Memory B cell (primary cell): ENCODE measurements around the gene GFRA1.

Source experiments
- ATAC-seq: fragments of 150-1000 bp; cut with Tn5 transposase; 2 replicates; pipeline ENCODE4 v1.10.0; 2021; ENCODE audit warnings: low read depth, mild to moderate bottlenecking, moderate library complexity
- DNase-seq, 2 donors: peaks; one replicate each; pipeline ENCODE4 v3.0.0; 2022; ENCODE audit warnings: low spot score in 2 of 2
- H3K27ac Mint-ChIP-seq: one replicate; pipeline ENCODE4 v1.8.0; 2022; ENCODE audit warnings: mild to moderate bottlenecking, moderate library complexity, mixed read lengths
- H3K27me3 Mint-ChIP-seq: one replicate; pipeline ENCODE4 v1.8.0; 2022; ENCODE audit warnings: mixed read lengths
- H3K36me3 Mint-ChIP-seq: one replicate; pipeline ENCODE4 v1.8.0; 2022; ENCODE audit warnings: mild to moderate bottlenecking, mixed read lengths
- H3K4me1 Mint-ChIP-seq: one replicate; pipeline ENCODE4 v1.8.0; 2022; ENCODE audit warnings: mixed read lengths
- H3K4me3 Mint-ChIP-seq: one replicate; pipeline ENCODE4 v1.8.0; 2022; ENCODE audit warnings: mild to moderate bottlenecking, moderate library complexity, mixed read lengths
- H3K9me3 Mint-ChIP-seq: one replicate; pipeline ENCODE4 v1.8.0; 2022; ENCODE audit warnings: mixed read lengths

The GFRA1 gene

GRCh38 chr10:116272440-116273283 is at the start of gene GFRA1:
TSS of gene GFRA1 (minus strand) at chr10:116273206. CDS start at chr10:116272029, 1,177 bp downstream.
- peak within 1 kb of the TSS; percentile 40 for H3K4me3 Mint-ChIP-seq
- H3K27me3 Mint-ChIP-seq: peaks cover 22% of the 10 kb centered on the region
- no peak for DNase-seq
- ATAC-seq: no peak
- H3K4me1 Mint-ChIP-seq: peaks cover 4% of the 10 kb centered on the region
- H3K27ac Mint-ChIP-seq: no peak within 1 kb of the TSS
- peaks cover 3% of the 10 kb centered on the region for H3K9me3 Mint-ChIP-seq
- no peaks in the 10 kb centered on the region for H3K36me3 Mint-ChIP-seq

- H3K9me3 Mint-ChIP-seq: peaks cover 2% of the 10 kb centered on the region
- H3K27ac Mint-ChIP-seq: no peak overlapping the region
- no peak overlapping the region for H3K4me3 Mint-ChIP-seq
- no peaks in the 10 kb centered on the region for H3K36me3 Mint-ChIP-seq
- H3K4me1 Mint-ChIP-seq: peaks cover 4% of the 10 kb centered on the region
- ATAC-seq (peak; percentile 46), DNase-seq (no peak)
- no peaks in the 10 kb centered on the region for H3K27me3 Mint-ChIP-seq
Measured at GRCh38 chr10:116316503-116316902, 43.5 kb upstream of the GFRA1 start.

- Mint-ChIP-seq H3K36me3 (no peaks in the 10 kb centered on the region), H3K4me3 (no peak overlapping the region), H3K9me3 (peaks cover 4% of the 10 kb centered on the region), H3K27me3 (no peaks in the 10 kb centered on the region), H3K4me1 (peaks cover 4% of the 10 kb centered on the region), H3K27ac (no peak overlapping the region)
- ATAC-seq: no peak
- DNase-seq: no peak
Measured at GRCh38 chr10:116312548-116312947, 39.5 kb upstream of the GFRA1 start.

GRCh38 chr10:116311706-116312490 is 38.9 kb upstream of the GFRA1 start:
- H3K27ac Mint-ChIP-seq: no peak overlapping the region
- ATAC-seq: no peak
- H3K4me3 Mint-ChIP-seq: no peak overlapping the region
- peaks cover 4% of the 10 kb centered on the region for H3K4me1 Mint-ChIP-seq
- no peaks in the 10 kb centered on the region for H3K27me3 Mint-ChIP-seq
- no peaks in the 10 kb centered on the region for H3K36me3 Mint-ChIP-seq
- no peak for DNase-seq
- peaks cover 4% of the 10 kb centered on the region for H3K9me3 Mint-ChIP-seq

GRCh38 chr10:116311016-116311415 is 38.0 kb upstream of the GFRA1 start:
- Mint-ChIP-seq H3K36me3 (no peaks in the 10 kb centered on the region), H3K27me3 (no peaks in the 10 kb centered on the region), H3K4me3 (no peak overlapping the region), H3K27ac (no peak overlapping the region), H3K4me1 (no peaks in the 10 kb centered on the region), H3K9me3 (peaks cover 4% of the 10 kb centered on the region)
- ATAC-seq: no peak
- DNase-seq: no peak

GRCh38 chr10:116307455-116307854 is 34.4 kb upstream of the GFRA1 start:
- no peaks in the 10 kb centered on the region for H3K27me3 Mint-ChIP-seq
- ATAC-seq (no peak), DNase-seq (no peak)
- H3K36me3 Mint-ChIP-seq: no peaks in the 10 kb centered on the region
- peaks cover 2% of the 10 kb centered on the region for H3K9me3 Mint-ChIP-seq
- H3K27ac Mint-ChIP-seq: no peak overlapping the region
- no peaks in the 10 kb centered on the region for H3K4me1 Mint-ChIP-seq
- H3K4me3 Mint-ChIP-seq: no peak overlapping the region

GRCh38 chr10:116306847-116307246 is 33.8 kb upstream of the GFRA1 start:
- no peaks in the 10 kb centered on the region for H3K4me1 Mint-ChIP-seq
- H3K27me3 Mint-ChIP-seq: no peaks in the 10 kb centered on the region
- no peaks in the 10 kb centered on the region for H3K36me3 Mint-ChIP-seq
- DNase-seq (no peak), ATAC-seq (no peak)
- no peak overlapping the region for H3K4me3 Mint-ChIP-seq
- peaks cover 2% of the 10 kb centered on the region for H3K9me3 Mint-ChIP-seq
- no peak overlapping the region for H3K27ac Mint-ChIP-seq

- Mint-ChIP-seq H3K9me3 (no peaks in the 10 kb centered on the region), H3K27ac (no peak overlapping the region)
Measured at GRCh38 chr10:116304923-116305322, 31.9 kb upstream of the GFRA1 start.

GRCh38 chr10:116300542-116300941 is 27.5 kb upstream of the GFRA1 start:
- Mint-ChIP-seq H3K27ac (no peak overlapping the region), H3K9me3 (no peaks in the 10 kb centered on the region), H3K4me3 (no peak overlapping the region), H3K4me1 (no peaks in the 10 kb centered on the region), H3K36me3 (no peaks in the 10 kb centered on the region), H3K27me3 (peaks cover 3% of the 10 kb centered on the region)
- DNase-seq: no peak
- ATAC-seq: no peak

More at GRCh38 chr10:116304923-116305322, 31.9 kb upstream of the GFRA1 start:
- no peaks in the 10 kb centered on the region for H3K4me1 Mint-ChIP-seq
- no peak overlapping the region for H3K4me3 Mint-ChIP-seq
- no peaks in the 10 kb centered on the region for H3K27me3 Mint-ChIP-seq
- ATAC-seq (no peak), DNase-seq (no peak)
- no peaks in the 10 kb centered on the region for H3K36me3 Mint-ChIP-seq

- Mint-ChIP-seq H3K4me1 (no peaks in the 10 kb centered on the region), H3K27ac (no peak overlapping the region), H3K27me3 (peaks cover 3% of the 10 kb centered on the region), H3K4me3 (no peak overlapping the region), H3K9me3 (no peaks in the 10 kb centered on the region), H3K36me3 (no peaks in the 10 kb centered on the region)
- DNase-seq: no peak
- no peak for ATAC-seq
Measured at GRCh38 chr10:116298586-116298985, 25.6 kb upstream of the GFRA1 start.

- no peak overlapping the region for H3K4me3 Mint-ChIP-seq
- H3K27me3 Mint-ChIP-seq: peaks cover 5% of the 10 kb centered on the region
- peaks cover 1% of the 10 kb centered on the region for H3K9me3 Mint-ChIP-seq
- H3K27ac Mint-ChIP-seq: no peak overlapping the region
- ATAC-seq (no peak), DNase-seq (no peak)
- no peaks in the 10 kb centered on the region for H3K4me1 Mint-ChIP-seq
- no peaks in the 10 kb centered on the region for H3K36me3 Mint-ChIP-seq
Measured at GRCh38 chr10:116296291-116296721, 23.3 kb upstream of the GFRA1 start.

- ATAC-seq (no peak), DNase-seq (no peak)
- Mint-ChIP-seq H3K27me3 (peaks cover 6% of the 10 kb centered on the region), H3K4me3 (no peak overlapping the region), H3K4me1 (no peaks in the 10 kb centered on the region), H3K27ac (no peak overlapping the region), H3K36me3 (no peaks in the 10 kb centered on the region), H3K9me3 (peaks cover 1% of the 10 kb centered on the region)
Measured at GRCh38 chr10:116292493-116292892, 19.5 kb upstream of the GFRA1 start.

GRCh38 chr10:116289652-116290051 is 16.6 kb upstream of the GFRA1 start:
- ATAC-seq: no peak
- H3K9me3 Mint-ChIP-seq: peaks cover 1% of the 10 kb centered on the region

GRCh38 chr10:116287906-116288501 is 15.0 kb upstream of the GFRA1 start:
- Mint-ChIP-seq H3K36me3 (no peaks in the 10 kb centered on the region), H3K27me3 (peaks cover 2% of the 10 kb centered on the region), H3K4me1 (no peaks in the 10 kb centered on the region), H3K4me3 (no peak overlapping the region), H3K9me3 (no peaks in the 10 kb centered on the region), H3K27ac (no peak overlapping the region)
- DNase-seq: no peak
- ATAC-seq: no peak

More at GRCh38 chr10:116289652-116290051, 16.6 kb upstream of the GFRA1 start:
- Mint-ChIP-seq H3K27ac (no peak overlapping the region), H3K27me3 (peaks cover 4% of the 10 kb centered on the region), H3K4me3 (no peak overlapping the region), H3K36me3 (no peaks in the 10 kb centered on the region), H3K4me1 (no peaks in the 10 kb centered on the region)
- no peak for DNase-seq
